ACC112 (cell line): ENCODE results near the gene SYNJ2.

ENCODE experiments used
- H2AFZ ChIP-seq: fragments of 200-600 bp; sonication (generic); one replicate; pipeline ENCODE4 v1.6.0; 2017; ENCODE audit warnings: antibody characterized with exemption, low read length; ENCODE audit not compliant: unreplicated experiment
- H3K27ac ChIP-seq: fragments of 200-600 bp; sonication (generic); 2 replicates; pipeline ENCODE4 v1.5.1; 2014; ENCODE audit warnings: low read depth, mild to moderate bottlenecking, antibody characterized with exemption, low read length, moderate library complexity
- H3K27me3 ChIP-seq: fragments of 200-600 bp; sonication (generic); 2 replicates; pipeline ENCODE4 v1.6.1; 2014; ENCODE audit warnings: mild to moderate bottlenecking, antibody characterized with exemption, low read length, moderate library complexity, mixed read lengths; ENCODE audit not compliant: insufficient read depth
- H3K36me3 ChIP-seq: fragments of 200-600 bp; sonication (generic); 2 replicates; pipeline ENCODE4 v1.6.1; 2016; ENCODE audit warnings: mild to moderate bottlenecking, antibody characterized with exemption, low read length, moderate library complexity, mixed read lengths; ENCODE audit not compliant: insufficient read depth
- H3K4me1 ChIP-seq: fragments of 200-600 bp; sonication (generic); one replicate; pipeline ENCODE4 v1.6.1; 2016; ENCODE audit warnings: low read length, mixed read lengths; ENCODE audit not compliant: insufficient read depth, unreplicated experiment, control insufficient read depth
- H3K4me3 ChIP-seq: fragments of 200-600 bp; sonication (generic); 2 replicates; pipeline ENCODE4 v1.5.1; 2014; ENCODE audit warnings: mild to moderate bottlenecking, low read depth, low read length
- H3K79me2 ChIP-seq: fragments of 200-600 bp; sonication (generic); one replicate; pipeline ENCODE4 v1.6.0; 2016; ENCODE audit warnings: low read length; ENCODE audit not compliant: control insufficient read depth, unreplicated experiment, insufficient read depth

The SYNJ2 gene

DNA sequence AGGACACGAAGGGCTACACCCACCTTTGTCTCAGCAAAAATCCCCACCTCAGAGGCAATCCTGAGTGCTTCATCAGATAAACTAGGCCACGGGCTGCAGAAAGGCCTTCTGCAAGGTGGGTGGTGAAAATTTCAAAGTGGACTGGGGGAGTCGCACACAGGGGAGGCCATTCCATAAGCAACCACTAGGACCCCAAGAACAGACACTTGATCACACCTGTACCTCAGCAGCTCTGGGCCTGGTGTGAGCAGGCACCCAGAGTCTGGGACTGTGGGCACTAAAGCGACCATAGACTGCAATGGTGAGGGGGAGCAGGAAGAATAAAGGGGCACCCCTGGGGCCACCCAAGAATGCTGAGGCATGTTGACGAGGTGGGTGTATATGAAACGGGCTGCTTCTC lies 133.8 kb downstream of the SYNJ2 start:
- Histone ChIP-seq H3K4me3 (no peak overlapping the region), H3K36me3 (no peaks in the 10 kb centered on the region), H3K27me3 (no peaks in the 10 kb centered on the region), H3K27ac (no peak overlapping the region), H3K4me1 (no peaks in the 10 kb centered on the region), H2AFZ (no peak overlapping the region), H3K79me2 (no peaks in the 10 kb centered on the region)

- Histone ChIP-seq H3K79me2 (no peaks in the 10 kb centered on the region), H3K36me3 (no peaks in the 10 kb centered on the region; the same call in 1 of the 2 replicates), H2AFZ (no peak overlapping the region), H3K4me3 (no peak overlapping the region), H3K27ac (no peak overlapping the region), H3K4me1 (no peaks in the 10 kb centered on the region), H3K27me3 (no peaks in the 10 kb centered on the region)
Observed at GRCh38 chr6:158118886-158119285, 137.2 kb downstream of the SYNJ2 start.

GRCh38 chr6:158121335-158121734 lies 139.7 kb downstream of the SYNJ2 start:
- no peaks in the 10 kb centered on the region for H3K4me1 ChIP-seq
- H3K36me3 ChIP-seq, result no peaks in the 10 kb centered on the region; the same call in 1 of the 2 replicates
- no peak overlapping the region for H2AFZ ChIP-seq
- no peaks in the 10 kb centered on the region for H3K79me2 ChIP-seq
- no peak overlapping the region for H3K27ac ChIP-seq
- no peaks in the 10 kb centered on the region for H3K27me3 ChIP-seq
- H3K4me3 ChIP-seq, result no peak overlapping the region

DNA sequence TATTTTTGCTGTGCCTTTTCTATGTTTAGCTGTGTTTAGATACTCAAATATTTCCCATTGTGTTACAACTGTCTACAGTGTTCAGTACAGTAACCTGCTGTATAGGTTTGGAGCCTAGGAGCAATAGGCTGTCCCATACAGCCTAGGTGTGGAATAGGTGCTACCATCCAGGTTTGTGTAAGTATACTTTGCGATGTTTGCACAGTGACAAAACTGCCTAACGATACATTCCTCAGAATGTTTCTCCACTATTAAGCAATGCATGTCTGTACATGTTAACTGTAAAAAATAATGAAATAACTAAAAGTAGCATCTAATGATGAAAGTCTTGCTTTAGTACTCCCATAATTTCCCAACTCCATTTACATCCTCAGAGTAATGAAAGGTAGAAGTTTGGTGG lies 140.4 kb downstream of the SYNJ2 start:
- H3K79me2 ChIP-seq, result no peaks in the 10 kb centered on the region
- H3K27ac ChIP-seq, result no peak overlapping the region
- H3K4me3 ChIP-seq, result no peak overlapping the region
- no peaks in the 10 kb centered on the region; the same call in 1 of the 2 replicates for H3K36me3 ChIP-seq
- no peak overlapping the region for H2AFZ ChIP-seq
- no peaks in the 10 kb centered on the region for H3K27me3 ChIP-seq
- no peaks in the 10 kb centered on the region for H3K4me1 ChIP-seq

DNA sequence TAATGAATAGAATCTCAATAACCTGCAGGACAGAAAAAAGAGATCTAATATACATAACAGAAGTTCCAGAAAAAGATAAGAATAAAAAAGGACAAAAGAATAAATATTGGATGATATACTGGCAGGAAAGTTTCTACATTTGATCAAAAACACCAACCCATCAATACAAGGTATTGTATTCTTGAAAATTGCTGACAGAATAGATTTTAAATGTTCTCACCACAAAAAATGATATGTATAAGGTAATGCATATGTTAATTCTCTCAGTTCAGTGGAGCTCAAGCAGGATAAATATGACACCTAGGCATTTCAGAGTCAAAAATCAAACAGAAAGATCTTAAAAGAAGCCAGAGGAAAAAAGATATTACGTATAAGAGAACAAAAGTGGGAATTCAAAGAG lies 142.6 kb downstream of the SYNJ2 start:
- Histone ChIP-seq H3K4me1 (no peaks in the 10 kb centered on the region), H3K27ac (no peak overlapping the region), H3K79me2 (no peaks in the 10 kb centered on the region), H3K27me3 (no peaks in the 10 kb centered on the region), H3K36me3 (no peaks in the 10 kb centered on the region; the same call in 1 of the 2 replicates), H3K4me3 (no peak overlapping the region), H2AFZ (no peak overlapping the region)

- no peak overlapping the region for H3K27ac ChIP-seq
- no peaks in the 10 kb centered on the region for H3K27me3 ChIP-seq
- no peak overlapping the region for H2AFZ ChIP-seq
- no peak overlapping the region for H3K4me3 ChIP-seq
- no peaks in the 10 kb centered on the region for H3K4me1 ChIP-seq
- no peaks in the 10 kb centered on the region for H3K79me2 ChIP-seq
- no peaks in the 10 kb centered on the region; the same call in 1 of the 2 replicates for H3K36me3 ChIP-seq
Observed at GRCh38 chr6:158125271-158125670, 143.6 kb downstream of the SYNJ2 start.

- Histone ChIP-seq H3K4me1 (no peaks in the 10 kb centered on the region), H3K27ac (no peak overlapping the region), H2AFZ (no peak overlapping the region), H3K4me3 (no peak overlapping the region), H3K79me2 (no peaks in the 10 kb centered on the region), H3K27me3 (no peaks in the 10 kb centered on the region), H3K36me3 (no peaks in the 10 kb centered on the region)
Observed at GRCh38 chr6:158131926-158132325, 150.3 kb downstream of the SYNJ2 start.

DNA sequence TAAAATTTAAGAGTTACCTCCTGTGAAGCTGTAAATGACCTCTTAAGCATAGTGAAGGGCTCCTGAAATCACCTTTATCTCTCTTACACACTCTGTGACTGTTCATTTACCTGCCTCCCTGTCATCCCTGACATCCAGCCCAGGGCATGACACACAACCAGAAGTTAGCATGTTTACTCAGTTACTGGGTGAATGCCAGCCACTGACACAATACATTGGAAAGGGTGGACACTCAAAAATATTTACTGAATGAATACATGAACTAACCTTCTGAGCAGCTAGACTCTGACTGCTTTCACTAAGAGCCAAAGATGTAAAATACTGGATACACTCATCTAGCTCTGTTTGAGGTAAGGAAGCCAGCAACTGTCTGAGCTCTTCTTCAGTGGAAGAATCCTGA lies 161.1 kb downstream of the SYNJ2 start:
- no peak overlapping the region for H2AFZ ChIP-seq
- no peaks in the 10 kb centered on the region for H3K27me3 ChIP-seq
- H3K27ac ChIP-seq, result no peak overlapping the region; the same call in 1 of the 2 replicates
- H3K4me1 ChIP-seq, result peaks cover 3% of the 10 kb centered on the region
- H3K79me2 ChIP-seq, result no peaks in the 10 kb centered on the region
- H3K36me3 ChIP-seq, result no peaks in the 10 kb centered on the region; the same call in 1 of the 2 replicates
- no peak overlapping the region for H3K4me3 ChIP-seq

DNA sequence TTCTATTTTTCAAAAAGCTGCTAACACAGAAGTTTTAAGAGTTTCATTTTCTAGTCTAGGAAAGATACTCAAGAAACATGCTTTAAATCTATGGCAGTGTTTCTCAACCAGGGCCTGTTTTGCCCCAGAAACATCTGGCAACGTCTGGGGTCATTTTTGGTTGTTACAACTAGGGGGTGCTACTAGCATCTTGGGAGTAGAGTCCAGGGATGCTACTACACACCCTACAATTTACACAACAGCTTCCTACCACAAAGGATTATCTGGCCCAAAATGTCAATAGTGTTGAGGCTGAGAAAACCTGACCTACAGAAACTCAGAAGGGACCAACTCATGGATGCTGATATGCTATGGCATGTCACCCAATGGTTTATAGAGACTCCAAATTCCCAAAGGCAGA lies 162.0 kb downstream of the SYNJ2 start:
- Histone ChIP-seq H3K27ac (no peak overlapping the region), H3K27me3 (no peaks in the 10 kb centered on the region), H3K36me3 (no peaks in the 10 kb centered on the region; the same call in 1 of the 2 replicates), H3K4me1 (peaks cover 3% of the 10 kb centered on the region), H3K4me3 (no peak overlapping the region), H3K79me2 (no peaks in the 10 kb centered on the region), H2AFZ (no peak overlapping the region)
